Chondrocyte (in vitro differentiated cells): ENCODE data around the gene TRABD2B. TPM values are rescaled to one million over a fixed set of nuclear protein-coding genes. Genes with fewer than 3 reads are reported as not detected.

ENCODE experiments used
- DNase-seq: peaks from one replicate; pipeline ENCODE4 v3.0.0; 2021; ENCODE audit warnings: mixed read lengths, low spot score
- H3K27ac Mint-ChIP-seq: one replicate; pipeline ENCODE4 v1.8.0; 2021; ENCODE audit warnings: mild to moderate bottlenecking, moderate library complexity, mixed read lengths; ENCODE audit not compliant: unreplicated experiment
- H3K27me3 Mint-ChIP-seq: 2 replicates; pipeline ENCODE4 v1.8.0; 2021; ENCODE audit warnings: low read depth, mixed read lengths
- H3K36me3 Mint-ChIP-seq: 2 replicates; pipeline ENCODE4 v1.8.0; 2021; ENCODE audit warnings: low read depth, mixed read lengths
- H3K4me1 Mint-ChIP-seq: 2 replicates; pipeline ENCODE4 v1.8.0; 2021; ENCODE audit warnings: low read depth, mild to moderate bottlenecking, mixed read lengths
- H3K4me3 Mint-ChIP-seq: one replicate; pipeline ENCODE4 v1.8.0; 2021; ENCODE audit warnings: mild to moderate bottlenecking, moderate library complexity, mixed read lengths; ENCODE audit not compliant: unreplicated experiment
- H3K9me3 Mint-ChIP-seq: 2 replicates; pipeline ENCODE4 v1.8.0; 2021; ENCODE audit warnings: low read depth, mixed read lengths
- CTCF ChIP-seq: fragments of 200-600 bp; sonication (generic); IDR thresholded peaks from 2 replicates; pipeline ENCODE4 v1.5.0; 2021; ENCODE audit warnings: antibody characterized with exemption, mild to moderate bottlenecking, moderate library complexity
- total RNA-seq: library from RNA; stranded (reverse); gene quantifications from 3 replicates; pipeline ENCODE4 v1.2.1, GENCODE V29; 2021

TRABD2B gene
- total RNA-seq, 1 donor from 2014 or later: 0.90 TPM

- H3K27me3 Mint-ChIP-seq: peaks cover 15% of the 10 kb centered on the region
- H3K4me1 Mint-ChIP-seq: no peaks in the 10 kb centered on the region
- DNase-seq: no peak
- no peak overlapping the region for H3K4me3 Mint-ChIP-seq
- no peak overlapping the region for H3K27ac Mint-ChIP-seq
- H3K9me3 Mint-ChIP-seq: peaks cover 5% of the 10 kb centered on the region
- no peak for TF ChIP-seq CTCF
- H3K36me3 Mint-ChIP-seq: no peaks in the 10 kb centered on the region
Observed at GRCh38 chr1:47866601-47867437, 130.4 kb downstream of the TRABD2B start.

GRCh38 chr1:47865881-47866535 lies 131.2 kb downstream of the TRABD2B start:
- Mint-ChIP-seq H3K9me3 (peaks cover 5% of the 10 kb centered on the region), H3K27me3 (peaks cover 13% of the 10 kb centered on the region), H3K4me1 (no peaks in the 10 kb centered on the region), H3K4me3 (no peak overlapping the region), H3K27ac (no peak overlapping the region), H3K36me3 (no peaks in the 10 kb centered on the region)
- DNase-seq: no peak
- TF ChIP-seq CTCF: no peak

GRCh38 chr1:47859092-47859743 lies 138.0 kb downstream of the TRABD2B start:
- peaks cover 5% of the 10 kb centered on the region for H3K9me3 Mint-ChIP-seq
- no peak overlapping the region for H3K4me3 Mint-ChIP-seq
- no peak overlapping the region for H3K27ac Mint-ChIP-seq
- no peak for DNase-seq
- TF ChIP-seq CTCF: no peak
- no peaks in the 10 kb centered on the region for H3K4me1 Mint-ChIP-seq
- H3K36me3 Mint-ChIP-seq: no peaks in the 10 kb centered on the region
- no peaks in the 10 kb centered on the region for H3K27me3 Mint-ChIP-seq

GRCh38 chr1:47856996-47857395 lies 140.2 kb downstream of the TRABD2B start:
- peaks cover 2% of the 10 kb centered on the region for H3K27me3 Mint-ChIP-seq
- DNase-seq: no peak
- no peaks in the 10 kb centered on the region for H3K4me1 Mint-ChIP-seq
- no peaks in the 10 kb centered on the region for H3K36me3 Mint-ChIP-seq
- no peak overlapping the region for H3K4me3 Mint-ChIP-seq
- TF ChIP-seq CTCF: no peak
- no peak overlapping the region for H3K27ac Mint-ChIP-seq
- no peaks in the 10 kb centered on the region for H3K9me3 Mint-ChIP-seq

- Mint-ChIP-seq H3K27ac (no peak overlapping the region), H3K27me3 (peaks cover 2% of the 10 kb centered on the region), H3K4me3 (no peak overlapping the region), H3K4me1 (no peaks in the 10 kb centered on the region), H3K9me3 (no peaks in the 10 kb centered on the region), H3K36me3 (no peaks in the 10 kb centered on the region)
- no peak for DNase-seq
- no peak for TF ChIP-seq CTCF
Observed at GRCh38 chr1:47855230-47855629, 142.0 kb downstream of the TRABD2B start.
